ENCODE measurements around the gene UBN2. TPM values are rescaled to one million over a fixed set of nuclear protein-coding genes. Genes with fewer than 3 reads are reported as not detected.

UBN2 gene
- total RNA-seq, 1 experiment from 2014 or later = 39.0 TPM

DNA sequence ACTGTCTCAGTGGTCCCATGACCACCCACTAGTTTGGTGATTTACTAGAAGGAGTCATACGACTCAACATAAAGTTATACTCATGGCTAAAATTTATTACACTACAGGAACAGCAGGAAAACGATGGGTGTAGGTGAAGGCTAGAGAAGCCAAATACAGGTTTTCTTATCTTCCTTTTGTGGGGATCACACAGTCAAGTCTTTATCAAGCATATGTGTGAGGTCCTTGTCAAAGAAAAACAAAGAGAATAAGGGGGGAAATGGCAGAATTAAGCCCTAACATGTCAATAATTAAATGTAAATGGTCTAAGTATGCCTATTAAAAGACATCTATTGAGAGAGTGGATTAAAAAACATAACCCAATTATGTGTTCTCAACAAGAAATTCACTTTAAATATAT lies 47.8 kb upstream of the UBN2 start (continued):
- no peak for TF ChIP-seq ETV6 (CRISPR knock-in tag; IDR thresholded peaks at IDR 0.05)
- TF ChIP-seq, protein P1, sequence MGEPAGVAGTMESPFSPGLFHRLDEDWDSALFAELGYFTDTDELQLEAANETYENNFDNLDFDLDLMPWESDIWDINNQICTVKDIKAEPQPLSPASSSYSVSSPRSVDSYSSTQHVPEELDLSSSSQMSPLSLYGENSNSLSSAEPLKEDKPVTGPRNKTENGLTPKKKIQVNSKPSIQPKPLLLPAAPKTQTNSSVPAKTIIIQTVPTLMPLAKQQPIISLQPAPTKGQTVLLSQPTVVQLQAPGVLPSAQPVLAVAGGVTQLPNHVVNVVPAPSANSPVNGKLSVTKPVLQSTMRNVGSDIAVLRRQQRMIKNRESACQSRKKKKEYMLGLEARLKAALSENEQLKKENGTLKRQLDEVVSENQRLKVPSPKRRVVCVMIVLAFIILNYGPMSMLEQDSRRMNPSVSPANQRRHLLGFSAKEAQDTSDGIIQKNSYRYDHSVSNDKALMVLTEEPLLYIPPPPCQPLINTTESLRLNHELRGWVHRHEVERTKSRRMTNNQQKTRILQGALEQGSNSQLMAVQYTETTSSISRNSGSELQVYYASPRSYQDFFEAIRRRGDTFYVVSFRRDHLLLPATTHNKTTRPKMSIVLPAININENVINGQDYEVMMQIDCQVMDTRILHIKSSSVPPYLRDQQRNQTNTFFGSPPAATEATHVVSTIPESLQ (CRISPR knock-in tag; IDR thresholded peaks at IDR 0.05) = no peak

DNA sequence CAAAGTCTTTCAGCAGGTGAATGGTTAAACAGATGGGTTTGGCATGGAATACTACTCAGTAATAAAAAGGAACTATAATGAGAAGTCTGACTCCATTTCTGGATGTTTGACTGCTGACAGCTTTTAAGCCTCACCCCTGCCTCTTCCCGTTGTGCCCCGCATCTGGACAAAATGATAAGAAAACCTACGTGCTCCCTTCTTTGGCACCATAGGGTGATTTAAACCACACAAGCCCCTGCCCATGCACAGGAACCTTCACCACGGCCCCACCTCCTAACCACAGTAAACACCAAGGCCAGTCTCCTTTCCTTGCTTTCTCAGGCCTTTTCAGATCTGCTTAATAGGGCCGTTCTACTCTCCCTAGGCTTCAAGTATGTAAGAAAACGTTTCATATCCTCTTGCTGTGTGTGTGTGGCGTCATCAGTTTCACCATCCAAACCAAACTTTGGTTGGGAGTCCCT lies 47.1 kb upstream of the UBN2 start:
- ATAC-seq = no peak
- Mint-ChIP-seq H3K4me3 (peak overlapping the region; percentile 9; the same call in 1 of the 2 replicates), H3K36me3 (peaks cover 16% of the 10 kb centered on the region), H3K27me3 (ENCODE audit: low read depth) (no peaks in the 10 kb centered on the region), H3K27ac (peak overlapping the region; percentile 96), H3K9me3 (no peaks in the 10 kb centered on the region), H3K4me1 (peaks cover 52% of the 10 kb centered on the region)
- no peak for DNase-seq (ENCODE audit: low spot score)
- TF ChIP-seq, protein P2, sequence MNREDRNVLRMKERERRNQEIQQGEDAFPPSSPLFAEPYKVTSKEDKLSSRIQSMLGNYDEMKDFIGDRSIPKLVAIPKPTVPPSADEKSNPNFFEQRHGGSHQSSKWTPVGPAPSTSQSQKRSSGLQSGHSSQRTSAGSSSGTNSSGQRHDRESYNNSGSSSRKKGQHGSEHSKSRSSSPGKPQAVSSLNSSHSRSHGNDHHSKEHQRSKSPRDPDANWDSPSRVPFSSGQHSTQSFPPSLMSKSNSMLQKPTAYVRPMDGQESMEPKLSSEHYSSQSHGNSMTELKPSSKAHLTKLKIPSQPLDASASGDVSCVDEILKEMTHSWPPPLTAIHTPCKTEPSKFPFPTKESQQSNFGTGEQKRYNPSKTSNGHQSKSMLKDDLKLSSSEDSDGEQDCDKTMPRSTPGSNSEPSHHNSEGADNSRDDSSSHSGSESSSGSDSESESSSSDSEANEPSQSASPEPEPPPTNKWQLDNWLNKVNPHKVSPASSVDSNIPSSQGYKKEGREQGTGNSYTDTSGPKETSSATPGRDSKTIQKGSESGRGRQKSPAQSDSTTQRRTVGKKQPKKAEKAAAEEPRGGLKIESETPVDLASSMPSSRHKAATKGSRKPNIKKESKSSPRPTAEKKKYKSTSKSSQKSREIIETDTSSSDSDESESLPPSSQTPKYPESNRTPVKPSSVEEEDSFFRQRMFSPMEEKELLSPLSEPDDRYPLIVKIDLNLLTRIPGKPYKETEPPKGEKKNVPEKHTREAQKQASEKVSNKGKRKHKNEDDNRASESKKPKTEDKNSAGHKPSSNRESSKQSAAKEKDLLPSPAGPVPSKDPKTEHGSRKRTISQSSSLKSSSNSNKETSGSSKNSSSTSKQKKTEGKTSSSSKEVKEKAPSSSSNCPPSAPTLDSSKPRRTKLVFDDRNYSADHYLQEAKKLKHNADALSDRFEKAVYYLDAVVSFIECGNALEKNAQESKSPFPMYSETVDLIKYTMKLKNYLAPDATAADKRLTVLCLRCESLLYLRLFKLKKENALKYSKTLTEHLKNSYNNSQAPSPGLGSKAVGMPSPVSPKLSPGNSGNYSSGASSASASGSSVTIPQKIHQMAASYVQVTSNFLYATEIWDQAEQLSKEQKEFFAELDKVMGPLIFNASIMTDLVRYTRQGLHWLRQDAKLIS (CRISPR knock-in tag; IDR thresholded peaks at IDR 0.05; ENCODE audit: borderline replicate concordance) = no peak
- no peak for TF ChIP-seq TEAD4 (CRISPR knock-in tag; IDR thresholded peaks at IDR 0.05)
- TF ChIP-seq, protein P3, sequence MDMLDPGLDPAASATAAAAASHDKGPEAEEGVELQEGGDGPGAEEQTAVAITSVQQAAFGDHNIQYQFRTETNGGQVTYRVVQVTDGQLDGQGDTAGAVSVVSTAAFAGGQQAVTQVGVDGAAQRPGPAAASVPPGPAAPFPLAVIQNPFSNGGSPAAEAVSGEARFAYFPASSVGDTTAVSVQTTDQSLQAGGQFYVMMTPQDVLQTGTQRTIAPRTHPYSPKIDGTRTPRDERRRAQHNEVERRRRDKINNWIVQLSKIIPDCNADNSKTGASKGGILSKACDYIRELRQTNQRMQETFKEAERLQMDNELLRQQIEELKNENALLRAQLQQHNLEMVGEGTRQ (CRISPR knock-in tag; IDR thresholded peaks at IDR 0.05) = no peak
- no peak for TF ChIP-seq SMAD3 (CRISPR knock-in tag; IDR thresholded peaks at IDR 0.05; ENCODE audit: borderline replicate concordance)
- no peak for TF ChIP-seq IRF2 (CRISPR knock-in tag; IDR thresholded peaks at IDR 0.05; ENCODE audit: borderline replicate concordance, low read depth)
- no peak for TF ChIP-seq FOXP1 (CRISPR knock-in tag; IDR thresholded peaks at IDR 0.05; ENCODE audit: borderline replicate concordance)
- no peak for TF ChIP-seq ZNF396 (CRISPR knock-in tag; IDR thresholded peaks at IDR 0.05; ENCODE audit: borderline replicate concordance)
- no peak for TF ChIP-seq ATF1 (CRISPR knock-in tag; IDR thresholded peaks at IDR 0.05)
- TF ChIP-seq, protein P4, sequence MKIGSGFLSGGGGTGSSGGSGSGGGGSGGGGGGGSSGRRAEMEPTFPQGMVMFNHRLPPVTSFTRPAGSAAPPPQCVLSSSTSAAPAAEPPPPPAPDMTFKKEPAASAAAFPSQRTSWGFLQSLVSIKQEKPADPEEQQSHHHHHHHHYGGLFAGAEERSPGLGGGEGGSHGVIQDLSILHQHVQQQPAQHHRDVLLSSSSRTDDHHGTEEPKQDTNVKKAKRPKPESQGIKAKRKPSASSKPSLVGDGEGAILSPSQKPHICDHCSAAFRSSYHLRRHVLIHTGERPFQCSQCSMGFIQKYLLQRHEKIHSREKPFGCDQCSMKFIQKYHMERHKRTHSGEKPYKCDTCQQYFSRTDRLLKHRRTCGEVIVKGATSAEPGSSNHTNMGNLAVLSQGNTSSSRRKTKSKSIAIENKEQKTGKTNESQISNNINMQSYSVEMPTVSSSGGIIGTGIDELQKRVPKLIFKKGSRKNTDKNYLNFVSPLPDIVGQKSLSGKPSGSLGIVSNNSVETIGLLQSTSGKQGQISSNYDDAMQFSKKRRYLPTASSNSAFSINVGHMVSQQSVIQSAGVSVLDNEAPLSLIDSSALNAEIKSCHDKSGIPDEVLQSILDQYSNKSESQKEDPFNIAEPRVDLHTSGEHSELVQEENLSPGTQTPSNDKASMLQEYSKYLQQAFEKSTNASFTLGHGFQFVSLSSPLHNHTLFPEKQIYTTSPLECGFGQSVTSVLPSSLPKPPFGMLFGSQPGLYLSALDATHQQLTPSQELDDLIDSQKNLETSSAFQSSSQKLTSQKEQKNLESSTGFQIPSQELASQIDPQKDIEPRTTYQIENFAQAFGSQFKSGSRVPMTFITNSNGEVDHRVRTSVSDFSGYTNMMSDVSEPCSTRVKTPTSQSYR (CRISPR knock-in tag; IDR thresholded peaks at IDR 0.05) = no peak
- TF ChIP-seq, protein P1 (CRISPR knock-in tag; IDR thresholded peaks at IDR 0.05) = no peak
- POLR2A ChIA-PET = no interaction called here
- CTCF ChIA-PET = no interaction called here

DNA sequence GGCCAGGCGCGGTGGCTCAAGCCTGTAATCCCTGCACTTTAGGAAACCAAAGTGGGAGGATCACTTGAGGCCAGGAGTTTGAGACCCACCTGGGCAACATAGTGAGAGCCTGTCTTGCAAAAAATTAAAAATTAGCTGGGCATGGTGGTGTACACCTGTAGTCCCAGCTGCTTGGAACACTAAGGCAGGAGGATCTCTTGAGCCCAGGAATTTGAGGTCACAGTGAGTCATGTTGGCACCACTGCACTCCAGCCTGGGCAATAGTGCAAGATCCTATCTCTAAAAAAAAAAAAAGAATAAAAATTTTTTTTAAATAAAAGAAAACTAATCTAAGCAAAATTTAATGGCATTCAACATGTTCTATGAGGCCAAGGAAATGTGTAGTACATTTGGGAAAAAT lies 44.9 kb upstream of the UBN2 start:
- ATAC-seq (no peak), DNase-seq (ENCODE audit: low spot score) (no peak)
- no peak overlapping the region for H3K4me3 Mint-ChIP-seq
- H3K9me3 Mint-ChIP-seq = no peaks in the 10 kb centered on the region
- H3K27me3 Mint-ChIP-seq (ENCODE audit: low read depth) = no peaks in the 10 kb centered on the region
- ChIA-PET CTCF (no interaction called here), POLR2A (no interaction called here)
- TF ChIP-seq ZNF121 (CRISPR knock-in tag; IDR thresholded peaks at IDR 0.05) = peak; percentile 88; the same call in 1 of the 2 replicates
- TF ChIP-seq, protein P5, sequence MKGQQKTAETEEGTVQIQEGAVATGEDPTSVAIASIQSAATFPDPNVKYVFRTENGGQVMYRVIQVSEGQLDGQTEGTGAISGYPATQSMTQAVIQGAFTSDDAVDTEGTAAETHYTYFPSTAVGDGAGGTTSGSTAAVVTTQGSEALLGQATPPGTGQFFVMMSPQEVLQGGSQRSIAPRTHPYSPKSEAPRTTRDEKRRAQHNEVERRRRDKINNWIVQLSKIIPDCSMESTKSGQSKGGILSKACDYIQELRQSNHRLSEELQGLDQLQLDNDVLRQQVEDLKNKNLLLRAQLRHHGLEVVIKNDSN (CRISPR knock-in tag; IDR thresholded peaks at IDR 0.05) = no peak
- peaks cover 12% of the 10 kb centered on the region for H3K36me3 Mint-ChIP-seq
- H3K27ac Mint-ChIP-seq = peak overlapping the region; percentile 9; the same call in 1 of the 2 replicates
- peaks cover 39% of the 10 kb centered on the region for H3K4me1 Mint-ChIP-seq
